ENCODE results near the gene MTHFD1.

MTHFD1 gene

DNA sequence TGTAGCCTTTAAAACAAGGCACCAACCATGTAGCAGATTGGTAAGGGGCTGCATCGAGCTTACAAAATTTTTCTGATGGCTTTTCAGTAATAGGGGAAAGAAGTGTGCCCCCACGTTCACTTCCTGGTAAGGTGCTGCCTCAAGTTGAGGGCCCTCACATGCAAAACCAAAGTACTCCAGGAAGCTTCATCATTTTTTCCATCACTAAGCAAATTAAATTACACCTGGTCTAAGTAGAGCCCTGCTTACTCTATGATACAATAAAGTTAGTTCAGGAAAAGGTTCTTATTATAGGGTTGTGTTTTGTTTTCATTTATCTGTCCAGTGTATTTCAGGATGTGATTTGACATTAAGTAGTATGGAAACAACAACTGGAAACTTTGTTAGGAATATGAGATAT is 62.1 kb downstream of the MTHFD1 start:
- no peak for DNase-seq

DNA sequence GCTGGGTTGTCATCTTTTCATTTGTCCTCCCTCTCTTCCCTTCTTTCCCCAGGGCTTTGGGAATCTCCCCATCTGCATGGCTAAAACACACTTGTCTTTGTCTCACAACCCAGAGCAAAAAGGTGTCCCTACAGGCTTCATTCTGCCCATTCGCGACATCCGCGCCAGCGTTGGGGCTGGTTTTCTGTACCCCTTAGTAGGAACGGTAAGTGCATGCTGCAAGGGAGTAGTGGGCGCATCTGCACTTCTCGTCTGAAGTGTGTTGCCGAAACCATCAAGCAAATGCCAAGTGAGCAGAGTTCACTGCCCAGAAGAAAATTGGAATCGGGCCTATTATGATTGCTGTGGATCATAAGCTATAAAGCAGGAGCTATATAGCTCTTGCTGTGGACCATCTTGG is 66.5 kb downstream of the MTHFD1 start:
- DNase-seq: no peak

GRCh38 chr14:64459405-64460136 is 71.4 kb downstream of the MTHFD1 start:
- no peak for DNase-seq

DNA sequence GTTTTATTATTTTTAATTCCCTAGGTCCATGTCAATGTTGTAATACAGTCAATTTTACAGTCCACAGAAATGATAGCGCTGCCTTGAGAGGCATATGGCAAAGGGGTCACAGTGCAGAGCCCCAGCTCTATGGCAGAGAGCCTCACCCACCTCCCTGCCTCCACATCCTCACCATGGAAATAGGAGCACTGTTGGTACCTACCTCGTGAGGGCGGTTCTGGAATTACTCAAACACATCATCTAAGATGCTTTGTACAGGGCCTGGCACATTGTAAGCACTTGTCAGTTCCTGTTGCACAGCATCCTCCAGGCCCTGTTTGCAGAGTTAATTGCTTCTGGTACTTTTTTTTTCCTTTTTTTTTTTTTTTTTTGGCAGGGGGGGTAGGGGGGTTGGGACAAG is 73.1 kb downstream of the MTHFD1 start:
- no peak for DNase-seq

GRCh38 chr14:64463195-64463594 is 75.0 kb downstream of the MTHFD1 start:
- no peak for DNase-seq

DNA sequence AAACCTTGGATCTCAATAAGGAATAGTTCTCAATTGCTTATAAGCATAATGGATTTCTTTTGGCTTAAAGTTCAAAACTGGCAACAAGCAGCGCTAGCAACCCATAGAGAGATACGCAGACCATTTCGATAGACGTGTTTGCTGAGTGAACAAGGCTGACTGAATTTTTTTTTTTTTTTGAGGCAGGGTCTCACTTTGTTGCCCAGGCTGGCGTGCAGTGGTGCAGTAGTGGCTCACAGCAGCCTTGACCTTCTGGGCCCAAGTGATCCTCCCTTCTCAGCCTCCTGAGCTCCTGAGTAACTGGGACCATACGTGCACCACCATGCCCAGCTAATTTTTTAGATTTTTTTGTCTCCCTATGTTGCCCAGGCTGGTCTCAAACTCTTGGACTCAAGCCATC is 75.7 kb downstream of the MTHFD1 start:
- no peak for DNase-seq

GRCh38 chr14:64464651-64465050 is 76.5 kb downstream of the MTHFD1 start:
- DNase-seq: no peak

DNA sequence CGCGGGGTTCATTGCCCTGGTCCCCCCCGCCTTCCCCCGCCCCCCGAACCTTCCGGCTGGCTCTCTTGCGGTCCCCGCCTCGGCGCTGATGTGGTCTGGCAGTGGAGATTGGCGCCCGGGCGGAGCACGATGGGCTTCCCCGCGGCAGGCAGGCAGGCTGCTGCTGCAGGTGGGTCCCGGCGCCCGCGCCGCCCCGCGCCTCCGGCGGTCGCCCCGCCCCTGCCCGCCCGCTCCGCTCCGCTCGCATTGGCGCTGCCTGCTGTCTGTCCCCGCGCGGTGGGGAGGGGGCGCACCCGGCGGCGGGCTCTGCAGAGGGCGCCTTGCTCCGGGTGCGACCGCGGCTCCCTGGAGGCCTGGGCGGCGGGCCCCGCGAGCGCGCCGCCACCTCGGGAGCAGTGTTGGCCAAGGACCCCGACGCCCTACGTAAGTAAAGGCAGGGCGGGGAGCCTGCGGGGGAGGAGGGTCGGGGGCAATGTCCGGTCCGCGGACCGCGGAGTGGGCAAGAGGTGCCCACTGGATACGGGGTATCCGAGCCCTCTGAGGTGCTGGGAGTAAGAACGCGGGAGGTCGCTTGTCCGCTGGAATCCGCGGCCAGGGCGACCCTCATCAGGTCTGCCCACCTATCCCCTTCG is 77.2 kb downstream of the MTHFD1 start, which contains the start of gene AKAP5:
AKAP5 (plus strand) TSS at position 309 of the 632 bp plus-strand sequence. CDS start 2,896 bp downstream, outside the sequence.
- peak; percentile 51 for DNase-seq

DNA sequence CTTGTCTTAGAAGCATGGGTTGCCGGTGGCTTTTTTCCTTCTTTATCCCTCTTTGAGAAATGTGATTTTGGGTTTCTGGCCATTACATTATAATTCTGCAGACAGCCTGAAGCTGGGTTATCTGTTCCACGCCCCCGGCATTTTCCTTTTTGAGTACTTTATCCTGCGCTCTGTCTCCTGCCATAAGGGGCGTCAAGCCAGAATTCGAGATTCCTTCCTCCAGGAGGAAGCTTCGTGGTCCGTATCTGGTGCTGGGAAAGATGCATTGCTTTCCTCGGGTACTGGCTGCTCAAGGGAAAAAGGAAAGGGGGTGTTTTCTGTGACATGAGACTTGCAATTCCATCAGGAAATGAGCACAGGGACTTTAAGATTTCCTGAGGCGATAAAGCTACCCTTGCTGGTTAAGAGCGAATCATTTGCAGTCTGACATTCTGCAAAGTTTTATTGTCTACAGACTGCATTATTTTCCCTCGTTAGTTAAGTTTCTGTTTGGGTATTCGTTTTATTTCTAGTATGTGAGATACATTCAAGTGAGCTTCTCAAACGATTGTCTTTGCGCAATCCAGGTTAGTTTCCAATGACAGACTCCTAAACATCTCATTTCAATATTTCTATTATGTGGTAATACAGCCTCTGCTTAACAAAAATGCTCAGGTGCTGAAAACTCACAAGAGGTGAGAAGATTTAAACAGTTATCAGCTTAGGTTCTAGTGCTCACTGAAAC is 77.8 kb downstream of the MTHFD1 start:
- no peak for DNase-seq

DNA sequence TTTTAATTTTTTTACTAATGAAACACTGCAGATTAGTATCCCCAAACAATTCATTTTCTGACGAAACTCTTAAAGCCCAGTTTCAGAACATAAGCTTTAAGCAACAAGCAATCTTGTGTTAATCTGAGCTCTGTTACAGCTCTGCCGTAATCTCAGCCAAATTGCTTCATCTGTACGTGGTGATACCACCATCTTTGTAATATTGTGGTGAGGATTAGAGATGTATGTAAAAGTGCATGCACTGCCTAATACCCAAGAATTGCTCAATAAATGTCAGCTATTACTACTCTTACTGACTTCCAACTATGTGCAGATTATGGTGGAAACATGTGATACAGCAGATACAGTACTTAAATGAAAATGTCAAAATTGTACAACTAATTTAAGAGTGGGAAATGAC is 78.9 kb downstream of the MTHFD1 start:
- DNase-seq: no peak

DNA sequence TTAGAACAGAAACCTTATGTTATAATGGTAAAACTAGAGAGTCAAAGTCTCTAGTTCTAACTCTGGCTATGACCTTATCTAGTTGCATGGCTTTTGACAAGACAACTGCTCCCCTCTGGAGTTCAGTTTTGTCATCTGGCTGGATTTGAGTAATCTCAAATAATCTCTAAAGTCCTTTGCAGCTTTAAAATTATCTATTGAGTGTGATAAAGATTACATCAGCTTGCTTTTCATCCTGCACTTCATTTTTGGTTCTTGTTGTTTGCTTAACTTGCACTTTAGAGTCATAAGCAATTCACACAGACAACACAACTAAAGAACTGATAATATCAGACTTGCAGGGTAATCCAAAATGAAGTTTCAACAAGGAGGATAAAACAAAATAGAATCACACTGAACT is 79.4 kb downstream of the MTHFD1 start:
- DNase-seq: no peak

- no peak for DNase-seq
Measured at GRCh38 chr14:64468451-64468850, 80.3 kb downstream of the MTHFD1 start.

GRCh38 chr14:64474041-64474440 is 85.9 kb downstream of the MTHFD1 start:
- no peak for DNase-seq

GRCh38 chr14:64474698-64475097 is 86.5 kb downstream of the MTHFD1 start:
- no peak for DNase-seq

- no peak for DNase-seq
Measured at GRCh38 chr14:64475585-64476273, 87.6 kb downstream of the MTHFD1 start.

DNA sequence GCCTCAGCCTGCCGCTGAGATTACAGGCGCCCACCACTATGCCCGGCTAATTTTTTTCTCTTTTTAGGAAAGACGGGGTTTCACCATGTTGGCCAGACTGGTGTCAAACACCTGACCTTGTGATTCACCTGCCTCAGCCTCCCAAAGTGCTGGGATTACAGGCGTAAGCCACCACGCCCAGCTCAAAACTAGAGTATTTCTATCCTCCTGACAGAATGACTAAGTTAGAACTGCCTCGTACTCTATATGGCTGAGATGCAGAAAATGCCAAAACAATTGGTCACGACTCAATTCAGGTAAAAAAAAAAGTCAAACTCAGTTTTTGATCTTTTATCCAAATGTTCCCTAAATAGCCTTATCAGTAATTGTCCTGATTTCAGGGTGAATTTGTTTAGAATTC is 88.3 kb downstream of the MTHFD1 start:
- DNase-seq: no peak

DNA sequence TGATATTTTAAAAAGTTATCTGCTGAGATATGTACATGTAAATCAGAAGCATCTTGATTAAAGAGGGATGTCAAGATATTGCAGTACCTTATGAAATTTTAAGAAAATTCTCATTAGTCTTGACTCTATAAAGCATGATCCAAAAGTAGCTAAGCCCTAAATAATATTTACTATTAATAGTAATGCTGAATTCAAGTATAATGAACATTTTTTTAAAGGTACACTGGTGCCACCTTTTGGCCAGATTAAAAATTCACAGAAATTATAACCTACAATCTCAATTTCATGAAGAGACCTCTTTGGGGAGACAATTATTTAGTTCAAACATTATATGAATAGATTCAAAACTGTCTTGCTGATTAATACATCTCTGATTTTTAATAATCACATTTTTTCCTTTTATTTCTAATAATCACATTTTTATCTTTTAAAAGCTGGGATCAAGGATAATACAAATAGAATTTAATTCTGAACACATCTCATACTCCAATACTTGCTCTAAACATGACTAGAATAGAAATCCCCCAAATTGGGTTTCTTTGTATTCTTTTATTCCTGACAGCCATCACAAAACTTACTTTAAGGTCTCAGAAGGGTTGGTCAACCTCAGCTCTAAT is 90.6 kb downstream of the MTHFD1 start:
- no peak for DNase-seq

DNA sequence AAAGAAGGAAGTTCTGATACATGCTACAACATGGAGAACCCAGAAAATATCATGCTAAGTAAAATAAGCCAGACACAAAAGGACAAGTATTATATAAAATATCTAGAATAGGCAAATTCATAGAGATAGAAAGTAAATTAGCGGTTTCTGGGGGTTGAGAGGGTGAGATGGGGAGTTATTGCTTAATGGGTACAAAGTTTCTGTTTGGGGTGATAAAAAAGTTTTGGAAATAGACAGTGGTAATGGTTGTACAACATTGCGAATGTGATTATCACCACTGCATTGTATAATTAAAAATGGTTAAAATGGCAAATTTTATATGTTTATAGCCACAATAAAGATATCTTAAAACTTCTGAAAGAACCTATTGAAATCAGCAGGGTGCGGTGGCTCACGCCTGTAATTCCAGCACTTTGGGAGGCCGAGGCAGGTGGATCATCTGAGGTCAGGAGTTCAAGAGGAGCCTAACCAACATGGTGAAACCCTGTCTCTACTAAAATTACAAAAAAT is 100.5 kb downstream of the MTHFD1 start:
- no peak for DNase-seq

GRCh38 chr14:64491637-64492036 is 103.5 kb downstream of the MTHFD1 start:
- no peak for DNase-seq

GRCh38 chr14:64493455-64493854 is 105.3 kb downstream of the MTHFD1 start:
- DNase-seq: no peak

DNA sequence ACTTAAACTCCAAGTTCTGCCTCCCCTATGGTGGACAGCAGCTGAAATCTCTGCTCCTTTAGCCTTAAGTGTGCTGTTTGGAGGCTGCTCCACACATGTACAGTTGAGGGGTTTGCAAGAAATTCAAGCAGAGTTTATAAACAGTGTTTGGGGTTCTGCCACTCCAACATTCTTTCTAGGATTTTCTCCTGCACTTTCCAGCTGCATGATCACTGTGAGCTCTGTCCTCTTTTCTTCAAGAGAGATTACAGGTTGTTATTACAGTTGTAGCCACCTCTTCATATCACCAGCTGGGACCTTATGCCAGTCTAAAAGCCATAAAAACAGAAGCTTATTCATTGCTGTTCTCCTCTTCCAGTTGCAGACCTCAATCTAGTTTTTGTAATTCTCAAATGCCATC is 107.1 kb downstream of the MTHFD1 start:
- DNase-seq: no peak

- DNase-seq: no peak
Measured at GRCh38 chr14:64496764-64497163, 108.6 kb downstream of the MTHFD1 start.

DNA sequence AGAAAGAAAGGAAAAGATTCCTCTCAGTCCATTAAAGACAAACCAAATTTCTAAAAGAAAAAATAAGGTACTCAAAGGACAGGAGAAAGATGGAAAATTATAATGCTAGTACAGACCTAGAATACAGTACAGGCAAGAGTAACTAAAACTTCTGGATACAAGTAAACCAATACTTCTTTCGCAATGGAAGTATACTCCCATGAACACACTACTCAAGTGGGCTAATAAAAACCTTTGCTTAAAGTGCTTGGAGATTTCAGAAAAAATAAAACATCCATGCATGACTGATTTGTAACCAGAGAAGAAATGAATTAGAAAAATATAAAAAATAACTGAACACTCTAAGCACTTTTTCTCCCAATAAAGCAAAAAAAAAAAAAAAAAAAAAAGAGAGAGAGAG is 111.9 kb downstream of the MTHFD1 start:
- no peak for DNase-seq
